Stimulated activated naive B cell treated with anti-CD40 and anti-IgM and Interleukin-4, amounts not matched to agents 10 μg/mL and 1 μg/mL and 100 μg/mL, for 72 hours (primary cell): ENCODE data around the gene ACVR2A.

Source experiments
- ATAC-seq, 2 donors: fragments of 150-1000 bp; cut with Tn5 transposase; replicated peaks; 2 replicates each; pipeline ENCODE4 v1.10.0; 2021; ENCODE audit warnings: moderate library complexity in 1 of 2
- DNase-seq: peaks from one replicate; pipeline ENCODE4 v3.0.0; 2021
- H3K27ac Mint-ChIP-seq: one replicate; pipeline ENCODE4 v1.8.0; 2022; ENCODE audit warnings: mild to moderate bottlenecking, mixed read lengths
- H3K27me3 Mint-ChIP-seq, 2 donors: one replicate each; pipeline ENCODE4 v1.8.0; 2022; ENCODE audit warnings: mixed read lengths in 2 of 2
- H3K36me3 Mint-ChIP-seq, 2 donors: one replicate each; pipeline ENCODE4 v1.8.0; 2022; ENCODE audit warnings: mixed read lengths in 2 of 2, mild to moderate bottlenecking in 1 of 2
- H3K4me1 Mint-ChIP-seq, 2 donors: one replicate each; pipeline ENCODE4 v1.8.0; 2022; ENCODE audit warnings: mixed read lengths in 2 of 2, mild to moderate bottlenecking in 1 of 2
- H3K4me3 Mint-ChIP-seq, 2 donors: one replicate each; pipeline ENCODE4 v1.8.0; 2022; ENCODE audit warnings: mild to moderate bottlenecking in 2 of 2, mixed read lengths in 2 of 2, moderate library complexity in 1 of 2
- H3K9me3 Mint-ChIP-seq, 2 donors: one replicate each; pipeline ENCODE4 v1.8.0; 2022; ENCODE audit warnings: mixed read lengths in 2 of 2, mild to moderate bottlenecking in 1 of 2

ACVR2A gene

GRCh38 chr2:147845411-147845971 lies 662 bp downstream of the ACVR2A start:
- Mint-ChIP-seq H3K9me3 (no peaks in the 10 kb centered on the region), H3K36me3 (peaks cover 0 to 4% of the 10 kb centered on the region in 2 donors), H3K4me1 (peaks cover 19 to 42% of the 10 kb centered on the region in 2 donors), H3K27me3 (peaks cover 35 to 36% of the 10 kb centered on the region in 2 donors), H3K4me3 (peak overlapping the region; percentile 93 to 99), H3K27ac (peak overlapping the region; percentile 71)
- ATAC-seq (peak; percentile 46 to 50), DNase-seq (peak; percentile 23)

- H3K27ac Mint-ChIP-seq = no peak overlapping the region
- H3K9me3 Mint-ChIP-seq = no peaks in the 10 kb centered on the region
- H3K36me3 Mint-ChIP-seq = peaks cover 0 to 4% of the 10 kb centered on the region in 2 donors
- ATAC-seq (no peak), DNase-seq (no peak)
- peaks cover 20 to 47% of the 10 kb centered on the region in 2 donors for H3K4me1 Mint-ChIP-seq
- peaks cover 27 to 36% of the 10 kb centered on the region in 2 donors for H3K27me3 Mint-ChIP-seq
- H3K4me3 Mint-ChIP-seq = peak overlapping the region; percentile 33 to 53
Observed at GRCh38 chr2:147846412-147847081, 1.7 kb downstream of the ACVR2A start.

- peaks cover 0 to 4% of the 10 kb centered on the region in 2 donors for H3K36me3 Mint-ChIP-seq
- peaks cover 22 to 31% of the 10 kb centered on the region in 2 donors for H3K27me3 Mint-ChIP-seq
- no peak overlapping the region for H3K27ac Mint-ChIP-seq
- no peak overlapping the region for H3K4me3 Mint-ChIP-seq
- DNase-seq = no peak
- H3K9me3 Mint-ChIP-seq = no peaks in the 10 kb centered on the region
- H3K4me1 Mint-ChIP-seq = peaks cover 18 to 43% of the 10 kb centered on the region in 2 donors
- ATAC-seq = no peak
Observed at GRCh38 chr2:147847746-147848391, 3.0 kb downstream of the ACVR2A start.

- Mint-ChIP-seq H3K9me3 (no peaks in the 10 kb centered on the region), H3K36me3 (no peaks in the 10 kb centered on the region), H3K4me1 (peaks cover 14 to 33% of the 10 kb centered on the region in 2 donors), H3K4me3 (no peak overlapping the region), H3K27ac (no peak overlapping the region), H3K27me3 (peaks cover 22 to 30% of the 10 kb centered on the region in 2 donors)
- ATAC-seq (no peak), DNase-seq (no peak)
Observed at GRCh38 chr2:147850838-147851237, 6.0 kb downstream of the ACVR2A start.

GRCh38 chr2:147851244-147851930 lies 6.6 kb downstream of the ACVR2A start:
- Mint-ChIP-seq H3K27ac (no peak overlapping the region), H3K4me1 (peaks cover 12 to 28% of the 10 kb centered on the region in 2 donors), H3K9me3 (no peaks in the 10 kb centered on the region), H3K4me3 (no peak overlapping the region), H3K36me3 (no peaks in the 10 kb centered on the region), H3K27me3 (peaks cover 19 to 27% of the 10 kb centered on the region in 2 donors)
- DNase-seq = no peak
- ATAC-seq = no peak

- Mint-ChIP-seq H3K27me3 (peaks cover 4 to 12% of the 10 kb centered on the region in 2 donors), H3K4me1 (peaks cover 4 to 16% of the 10 kb centered on the region in 2 donors), H3K9me3 (no peaks in the 10 kb centered on the region), H3K36me3 (no peaks in the 10 kb centered on the region), H3K27ac (no peak overlapping the region), H3K4me3 (no peak overlapping the region)
- DNase-seq = no peak
- no peak for ATAC-seq
Observed at GRCh38 chr2:147854557-147855134, 9.8 kb downstream of the ACVR2A start.

GRCh38 chr2:147855316-147855715 lies 10.5 kb downstream of the ACVR2A start:
- Mint-ChIP-seq H3K27ac (no peak overlapping the region), H3K4me1 (peaks cover 2 to 22% of the 10 kb centered on the region in 2 donors), H3K9me3 (no peaks in the 10 kb centered on the region), H3K27me3 (peaks cover 0 to 6% of the 10 kb centered on the region in 2 donors), H3K4me3 (no peak overlapping the region), H3K36me3 (no peaks in the 10 kb centered on the region)
- ATAC-seq = no peak
- no peak for DNase-seq

GRCh38 chr2:147855977-147856376 lies 11.1 kb downstream of the ACVR2A start:
- peaks cover 0 to 16% of the 10 kb centered on the region in 2 donors for H3K4me1 Mint-ChIP-seq
- H3K9me3 Mint-ChIP-seq = no peaks in the 10 kb centered on the region
- H3K36me3 Mint-ChIP-seq = no peaks in the 10 kb centered on the region
- no peak overlapping the region for H3K27ac Mint-ChIP-seq
- no peaks in the 10 kb centered on the region for H3K27me3 Mint-ChIP-seq
- H3K4me3 Mint-ChIP-seq = no peak overlapping the region
- DNase-seq (no peak), ATAC-seq (no peak)

GRCh38 chr2:147860009-147860408 lies 15.2 kb downstream of the ACVR2A start:
- Mint-ChIP-seq H3K4me1 (peaks cover 1 to 11% of the 10 kb centered on the region in 2 donors), H3K4me3 (no peak overlapping the region), H3K36me3 (no peaks in the 10 kb centered on the region), H3K27ac (no peak overlapping the region), H3K9me3 (no peaks in the 10 kb centered on the region), H3K27me3 (no peaks in the 10 kb centered on the region)
- DNase-seq = no peak
- ATAC-seq = no peak

GRCh38 chr2:147862859-147863516 lies 18.2 kb downstream of the ACVR2A start:
- H3K27ac Mint-ChIP-seq = no peak overlapping the region
- H3K9me3 Mint-ChIP-seq = no peaks in the 10 kb centered on the region
- DNase-seq (no peak), ATAC-seq (no peak)
- H3K36me3 Mint-ChIP-seq = no peaks in the 10 kb centered on the region
- H3K4me3 Mint-ChIP-seq = no peak overlapping the region
- H3K4me1 Mint-ChIP-seq = peaks cover 1 to 7% of the 10 kb centered on the region in 2 donors
- H3K27me3 Mint-ChIP-seq = no peaks in the 10 kb centered on the region

GRCh38 chr2:147863835-147864234 lies 19.0 kb downstream of the ACVR2A start:
- Mint-ChIP-seq H3K27me3 (no peaks in the 10 kb centered on the region), H3K9me3 (no peaks in the 10 kb centered on the region), H3K4me3 (no peak overlapping the region), H3K27ac (no peak overlapping the region), H3K36me3 (no peaks in the 10 kb centered on the region), H3K4me1 (peaks cover 1 to 7% of the 10 kb centered on the region in 2 donors)
- DNase-seq (no peak), ATAC-seq (peak in 1 of 2 donors; percentile 34)

GRCh38 chr2:147865560-147865959 lies 20.7 kb downstream of the ACVR2A start:
- no peak for DNase-seq
- Mint-ChIP-seq H3K36me3 (no peaks in the 10 kb centered on the region), H3K27ac (no peak overlapping the region), H3K9me3 (no peaks in the 10 kb centered on the region), H3K27me3 (no peaks in the 10 kb centered on the region), H3K4me3 (no peak overlapping the region), H3K4me1 (peaks cover 2 to 7% of the 10 kb centered on the region in 2 donors)
- no peak for ATAC-seq

GRCh38 chr2:147867050-147867449 lies 22.2 kb downstream of the ACVR2A start:
- peaks cover 2 to 7% of the 10 kb centered on the region in 2 donors for H3K4me1 Mint-ChIP-seq

GRCh38 chr2:147869934-147870333 lies 25.1 kb downstream of the ACVR2A start:
- ATAC-seq (no peak), DNase-seq (no peak)
- H3K9me3 Mint-ChIP-seq = no peaks in the 10 kb centered on the region
- H3K27me3 Mint-ChIP-seq = no peaks in the 10 kb centered on the region
- H3K4me1 Mint-ChIP-seq = peaks cover 2 to 7% of the 10 kb centered on the region in 2 donors
- H3K4me3 Mint-ChIP-seq = no peak overlapping the region
- H3K36me3 Mint-ChIP-seq = no peaks in the 10 kb centered on the region
- H3K27ac Mint-ChIP-seq = no peak overlapping the region

More at GRCh38 chr2:147867050-147867449, 22.2 kb downstream of the ACVR2A start:
- ATAC-seq = peak in 1 of 2 donors; percentile 46
- H3K27ac Mint-ChIP-seq = no peak overlapping the region
- DNase-seq = no peak
- no peak overlapping the region for H3K4me3 Mint-ChIP-seq
- no peaks in the 10 kb centered on the region for H3K27me3 Mint-ChIP-seq
- no peaks in the 10 kb centered on the region for H3K9me3 Mint-ChIP-seq
- H3K36me3 Mint-ChIP-seq = no peaks in the 10 kb centered on the region
